Liver (tissue), 3 donors: ENCODE measurements around the gene CCDC8.

ENCODE experiments used
- RAD21 ChIP-seq, 2 donors: IDR thresholded peaks; 2 replicates each; pipeline ENCODE4 v1.6.1; 2016; ENCODE audit warnings: antibody characterized with exemption in 2 of 2, mild to moderate bottlenecking in 2 of 2
- SP1 ChIP-seq: IDR thresholded peaks from 2 replicates; pipeline ENCODE4 v1.6.1; 2018; ENCODE audit warnings: antibody characterized with exemption, mild to moderate bottlenecking
- TAF1 ChIP-seq: conservative IDR thresholded peaks from 2 replicates; pipeline ENCODE4 v1.6.1; 2016; ENCODE audit warnings: antibody characterized with exemption, mild to moderate bottlenecking
- YY1 ChIP-seq: IDR thresholded peaks from 2 replicates; pipeline ENCODE4 v1.6.1; 2016; ENCODE audit warnings: antibody characterized with exemption, mild to moderate bottlenecking
- TF ChIP-seq, protein P1 (sequence below): IDR thresholded peaks from 2 replicates; pipeline ENCODE4 v1.6.1; 2016; ENCODE audit warnings: antibody characterized with exemption
- TF ChIP-seq, protein P2 (sequence below): fragments of 150-350 bp; IDR thresholded peaks from 2 replicates; pipeline ENCODE4 v1.5.1; 2017; ENCODE audit warnings: improper control_type of control experiment, low read depth, low read length; ENCODE audit not compliant: missing input control
- TF ChIP-seq, protein P3 (sequence below): IDR thresholded peaks from 2 replicates; pipeline ENCODE4 v1.6.1; 2016; ENCODE audit warnings: antibody characterized with exemption
- TF ChIP-seq, protein P4 (sequence below): IDR thresholded peaks from 2 replicates; pipeline ENCODE4 v1.6.1; 2016; ENCODE audit warnings: antibody characterized with exemption, mild to moderate bottlenecking
- TF ChIP-seq, protein P5 (sequence below): IDR thresholded peaks from 2 replicates; pipeline ENCODE4 v1.6.1; 2016; ENCODE audit warnings: antibody characterized with exemption
- donor health status: healthy.
- donor health status: healthy.

DNA sequence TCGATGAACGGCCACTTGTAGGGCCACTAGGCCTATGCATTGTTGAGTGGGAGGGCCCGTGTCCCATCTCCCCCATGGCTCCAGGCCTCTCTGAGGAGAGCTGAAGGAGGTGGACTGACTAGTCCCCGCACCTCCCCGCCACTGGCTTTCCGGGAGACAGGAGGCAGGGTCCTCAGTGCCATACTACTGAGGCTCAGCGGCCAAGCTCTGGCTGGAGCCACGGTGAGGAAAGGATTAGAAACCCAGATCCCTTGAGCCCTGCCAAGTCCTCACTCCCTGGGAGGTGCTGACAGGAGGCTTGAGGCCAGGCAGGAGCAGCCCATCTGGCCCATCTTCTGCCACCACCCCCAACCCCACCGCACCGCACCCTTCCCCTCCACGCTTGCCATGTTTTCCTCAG lies 29.0 kb downstream of the CCDC8 start:
- TF ChIP-seq, protein P1, sequence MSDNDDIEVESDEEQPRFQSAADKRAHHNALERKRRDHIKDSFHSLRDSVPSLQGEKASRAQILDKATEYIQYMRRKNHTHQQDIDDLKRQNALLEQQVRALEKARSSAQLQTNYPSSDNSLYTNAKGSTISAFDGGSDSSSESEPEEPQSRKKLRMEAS = no peak
- TF ChIP-seq, protein P2, sequence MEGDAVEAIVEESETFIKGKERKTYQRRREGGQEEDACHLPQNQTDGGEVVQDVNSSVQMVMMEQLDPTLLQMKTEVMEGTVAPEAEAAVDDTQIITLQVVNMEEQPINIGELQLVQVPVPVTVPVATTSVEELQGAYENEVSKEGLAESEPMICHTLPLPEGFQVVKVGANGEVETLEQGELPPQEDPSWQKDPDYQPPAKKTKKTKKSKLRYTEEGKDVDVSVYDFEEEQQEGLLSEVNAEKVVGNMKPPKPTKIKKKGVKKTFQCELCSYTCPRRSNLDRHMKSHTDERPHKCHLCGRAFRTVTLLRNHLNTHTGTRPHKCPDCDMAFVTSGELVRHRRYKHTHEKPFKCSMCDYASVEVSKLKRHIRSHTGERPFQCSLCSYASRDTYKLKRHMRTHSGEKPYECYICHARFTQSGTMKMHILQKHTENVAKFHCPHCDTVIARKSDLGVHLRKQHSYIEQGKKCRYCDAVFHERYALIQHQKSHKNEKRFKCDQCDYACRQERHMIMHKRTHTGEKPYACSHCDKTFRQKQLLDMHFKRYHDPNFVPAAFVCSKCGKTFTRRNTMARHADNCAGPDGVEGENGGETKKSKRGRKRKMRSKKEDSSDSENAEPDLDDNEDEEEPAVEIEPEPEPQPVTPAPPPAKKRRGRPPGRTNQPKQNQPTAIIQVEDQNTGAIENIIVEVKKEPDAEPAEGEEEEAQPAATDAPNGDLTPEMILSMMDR = no peak
- TF ChIP-seq TAF1 = no peak
- TF ChIP-seq, protein P3, sequence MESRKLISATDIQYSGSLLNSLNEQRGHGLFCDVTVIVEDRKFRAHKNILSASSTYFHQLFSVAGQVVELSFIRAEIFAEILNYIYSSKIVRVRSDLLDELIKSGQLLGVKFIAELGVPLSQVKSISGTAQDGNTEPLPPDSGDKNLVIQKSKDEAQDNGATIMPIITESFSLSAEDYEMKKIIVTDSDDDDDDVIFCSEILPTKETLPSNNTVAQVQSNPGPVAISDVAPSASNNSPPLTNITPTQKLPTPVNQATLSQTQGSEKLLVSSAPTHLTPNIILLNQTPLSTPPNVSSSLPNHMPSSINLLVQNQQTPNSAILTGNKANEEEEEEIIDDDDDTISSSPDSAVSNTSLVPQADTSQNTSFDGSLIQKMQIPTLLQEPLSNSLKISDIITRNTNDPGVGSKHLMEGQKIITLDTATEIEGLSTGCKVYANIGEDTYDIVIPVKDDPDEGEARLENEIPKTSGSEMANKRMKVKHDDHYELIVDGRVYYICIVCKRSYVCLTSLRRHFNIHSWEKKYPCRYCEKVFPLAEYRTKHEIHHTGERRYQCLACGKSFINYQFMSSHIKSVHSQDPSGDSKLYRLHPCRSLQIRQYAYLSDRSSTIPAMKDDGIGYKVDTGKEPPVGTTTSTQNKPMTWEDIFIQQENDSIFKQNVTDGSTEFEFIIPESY = no peak
- TF ChIP-seq, protein P4, sequence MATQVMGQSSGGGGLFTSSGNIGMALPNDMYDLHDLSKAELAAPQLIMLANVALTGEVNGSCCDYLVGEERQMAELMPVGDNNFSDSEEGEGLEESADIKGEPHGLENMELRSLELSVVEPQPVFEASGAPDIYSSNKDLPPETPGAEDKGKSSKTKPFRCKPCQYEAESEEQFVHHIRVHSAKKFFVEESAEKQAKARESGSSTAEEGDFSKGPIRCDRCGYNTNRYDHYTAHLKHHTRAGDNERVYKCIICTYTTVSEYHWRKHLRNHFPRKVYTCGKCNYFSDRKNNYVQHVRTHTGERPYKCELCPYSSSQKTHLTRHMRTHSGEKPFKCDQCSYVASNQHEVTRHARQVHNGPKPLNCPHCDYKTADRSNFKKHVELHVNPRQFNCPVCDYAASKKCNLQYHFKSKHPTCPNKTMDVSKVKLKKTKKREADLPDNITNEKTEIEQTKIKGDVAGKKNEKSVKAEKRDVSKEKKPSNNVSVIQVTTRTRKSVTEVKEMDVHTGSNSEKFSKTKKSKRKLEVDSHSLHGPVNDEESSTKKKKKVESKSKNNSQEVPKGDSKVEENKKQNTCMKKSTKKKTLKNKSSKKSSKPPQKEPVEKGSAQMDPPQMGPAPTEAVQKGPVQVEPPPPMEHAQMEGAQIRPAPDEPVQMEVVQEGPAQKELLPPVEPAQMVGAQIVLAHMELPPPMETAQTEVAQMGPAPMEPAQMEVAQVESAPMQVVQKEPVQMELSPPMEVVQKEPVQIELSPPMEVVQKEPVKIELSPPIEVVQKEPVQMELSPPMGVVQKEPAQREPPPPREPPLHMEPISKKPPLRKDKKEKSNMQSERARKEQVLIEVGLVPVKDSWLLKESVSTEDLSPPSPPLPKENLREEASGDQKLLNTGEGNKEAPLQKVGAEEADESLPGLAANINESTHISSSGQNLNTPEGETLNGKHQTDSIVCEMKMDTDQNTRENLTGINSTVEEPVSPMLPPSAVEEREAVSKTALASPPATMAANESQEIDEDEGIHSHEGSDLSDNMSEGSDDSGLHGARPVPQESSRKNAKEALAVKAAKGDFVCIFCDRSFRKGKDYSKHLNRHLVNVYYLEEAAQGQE = no peak
- no peak for TF ChIP-seq YY1
- no peak for TF ChIP-seq SP1
- TF ChIP-seq RAD21 (IDR thresholded peaks at IDR 0.05) = no peak
- TF ChIP-seq, protein P5, sequence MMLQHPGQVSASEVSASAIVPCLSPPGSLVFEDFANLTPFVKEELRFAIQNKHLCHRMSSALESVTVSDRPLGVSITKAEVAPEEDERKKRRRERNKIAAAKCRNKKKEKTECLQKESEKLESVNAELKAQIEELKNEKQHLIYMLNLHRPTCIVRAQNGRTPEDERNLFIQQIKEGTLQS = no peak
